NCI-H2029 treated with DMSO at 0.1 percent for 48 hours (cell line): Measurements from ENCODE around the gene SPCS1.
"Not testable (repeated sequence)": the region's sequence is repeated elsewhere in the genome, so short reads cannot be mapped to it uniquely, and the experiment has no call there.

ENCODE experiments used
- DNase-seq: peaks from one replicate; lab custom pipeline; 2025; lab: John Stamatoyannopoulos, UW

SPCS1 gene

GRCh38 chr3:52705688-52706686, at the start of gene SPCS1, which contains the start of gene GLT8D1:
TSS of gene SPCS1 (plus strand) at chr3:52706106. CDS start at chr3:52706247, 141 bp downstream.
TSS of gene GLT8D1 (minus strand) at chr3:52705791. CDS start at chr3:52700460, 5,331 bp downstream.
- DNase-seq, result peak; percentile 24

- DNase-seq, result no peak
These were observed 45.9 kb upstream of the SPCS1 start for GRCh38 chr3:52660046-52660445.

GRCh38 chr3:52663098-52663497, 42.8 kb upstream of the SPCS1 start:
- no peak for DNase-seq

GRCh38 chr3:52670621-52671521, 35.0 kb upstream of the SPCS1 start:
- no peak for DNase-seq

GRCh38 chr3:52671676-52672075, 34.2 kb upstream of the SPCS1 start:
- no peak for DNase-seq

GRCh38 chr3:52676201-52676600, 29.7 kb upstream of the SPCS1 start:
- not testable (repeated sequence) for DNase-seq

- DNase-seq, result no peak
These were observed 27.4 kb upstream of the SPCS1 start for GRCh38 chr3:52678265-52679198.

- no peak for DNase-seq
These were observed 26.7 kb upstream of the SPCS1 start for GRCh38 chr3:52679199-52679538.

- DNase-seq, result no peak
These were observed 26.1 kb upstream of the SPCS1 start for GRCh38 chr3:52679811-52680210.

- no peak for DNase-seq
These were observed 24.3 kb upstream of the SPCS1 start for GRCh38 chr3:52681596-52681995.

- DNase-seq, result no peak
These were observed 23.9 kb upstream of the SPCS1 start for GRCh38 chr3:52682016-52682415.

- no peak for DNase-seq
These were observed 22.3 kb upstream of the SPCS1 start for GRCh38 chr3:52683611-52684010.

- no peak for DNase-seq
These were observed 21.7 kb upstream of the SPCS1 start for GRCh38 chr3:52684184-52684583.

- DNase-seq, result peak; percentile 14
These were observed 20.6 kb upstream of the SPCS1 start for GRCh38 chr3:52685285-52685708.

- peak; percentile 6 for DNase-seq
These were observed 19.9 kb upstream of the SPCS1 start, which contains the start of the genes GNL3 and PBRM1 for GRCh38 chr3:52685709-52686691. TSS of gene GNL3 (plus strand) at chr3:52686032. CDS start at chr3:52686093, 61 bp downstream. TSS of gene PBRM1 (minus strand) at chr3:52685913.

GRCh38 chr3:52688266-52688665, 17.6 kb upstream of the SPCS1 start:
- DNase-seq, result no peak

GRCh38 chr3:52689151-52689550, 16.8 kb upstream of the SPCS1 start:
- DNase-seq, result no peak

- no peak for DNase-seq
These were observed 15.3 kb upstream of the SPCS1 start for GRCh38 chr3:52690560-52690959.

- DNase-seq, result no peak
These were observed 12.8 kb upstream of the SPCS1 start for GRCh38 chr3:52693071-52693470.
